CD4-positive, alpha-beta memory T cell (primary cell): ENCODE data around the gene CPVL. TPM values are rescaled to one million over a fixed set of nuclear protein-coding genes. Genes with fewer than 3 reads are reported as not detected.

Experiments
- CTCF ChIA-PET: fragments of 350-600 bp; sonication (Branson Sonifier 250); formaldehyde crosslinking; loops from one replicate; lab custom pipeline; 2021; ENCODE audit warnings: inconsistent platforms; ENCODE audit not compliant: partially characterized antibody; lab: Charles Lee
- POLR2A ChIA-PET: fragments of 350-600 bp; sonication (Branson Sonifier 250); formaldehyde crosslinking; loops from one replicate; lab custom pipeline; 2021; ENCODE audit not compliant: partially characterized antibody; lab: Charles Lee
- DNase-seq, 5 donors: peaks; one replicate each; pipeline versions ENCODE4 v3.0.0 to v3.0.0-alpha.2; 2020 to 2022; ENCODE audit warnings: mixed read lengths in 1 of 5
- H3K27ac ChIP-seq: one replicate; pipeline ENCODE4 v1.7.0; 2013; ENCODE audit warnings: low read depth, low read length
- H3K27me3 ChIP-seq: 2 replicates; pipeline ENCODE4 v1.7.0; 2013; ENCODE audit warnings: mild to moderate bottlenecking, low read length, moderate library complexity; ENCODE audit not compliant: insufficient read depth
- H3K36me3 ChIP-seq: 2 replicates; pipeline ENCODE4 v1.7.0; 2013; ENCODE audit warnings: mild to moderate bottlenecking, low read length, moderate library complexity; ENCODE audit not compliant: insufficient read depth
- H3K4me1 ChIP-seq: 2 replicates; pipeline ENCODE4 v1.7.0; 2013; ENCODE audit warnings: mild to moderate bottlenecking, low read length, moderate library complexity; ENCODE audit not compliant: insufficient read depth
- H3K4me3 ChIP-seq, 2 donors: one replicate each; pipeline ENCODE4 v1.7.0; 2013; ENCODE audit warnings: low read length in 2 of 2, mild to moderate bottlenecking in 1 of 2
- H3K9me3 ChIP-seq, 2 donors: one replicate each; pipeline ENCODE4 v1.7.0; 2013; ENCODE audit warnings: low read length in 2 of 2, control low read depth in 1 of 2; ENCODE audit not compliant: control insufficient read depth in 1 of 2
- H3K27ac Mint-ChIP-seq, 7 donors: one replicate each; pipeline ENCODE4 v1.8.0; 2020 to 2021; ENCODE audit warnings: mixed read lengths in 7 of 7, mild to moderate bottlenecking in 6 of 7, inconsistent platforms in 3 of 7, moderate library complexity in 3 of 7
- H3K27me3 Mint-ChIP-seq, 2 donors: one replicate each; pipeline ENCODE4 v1.8.0; 2020 to 2021; ENCODE audit warnings: mixed read lengths in 2 of 2
- H3K36me3 Mint-ChIP-seq, 2 donors: one replicate each; pipeline ENCODE4 v1.8.0; 2020 to 2021; ENCODE audit warnings: mixed read lengths in 2 of 2, inconsistent platforms in 1 of 2, mild to moderate bottlenecking in 1 of 2
- H3K4me1 Mint-ChIP-seq, 4 donors: one replicate each; pipeline ENCODE4 v1.8.0; 2020 to 2021; ENCODE audit warnings: mixed read lengths in 4 of 4, mild to moderate bottlenecking in 1 of 4
- H3K4me3 Mint-ChIP-seq, 8 donors: one replicate each; pipeline ENCODE4 v1.8.0; 2020 to 2021; ENCODE audit warnings: mixed read lengths in 8 of 8, mild to moderate bottlenecking in 7 of 8, moderate library complexity in 6 of 8, inconsistent platforms in 3 of 8
- H3K9me3 Mint-ChIP-seq, 8 donors: one replicate each; pipeline ENCODE4 v1.8.0; 2020 to 2021; ENCODE audit warnings: mixed read lengths in 8 of 8, mild to moderate bottlenecking in 5 of 8, inconsistent platforms in 3 of 8, moderate library complexity in 1 of 8
- intact Hi-C: fragments of 100-400 bp; cut with micrococcal nuclease; formaldehyde crosslinking; loops from one replicate; pipeline ENCODE4 v1.15.1; 2023
- polyA plus RNA-seq, 2 donors: library from polyadenylated mRNA; unstranded; fragments of 300-500 nt; fragmentation: Illumina TruSeq; gene quantifications; one replicate each; pipeline ENCODE4 v1.2.3, GENCODE V29; 2021
- total RNA-seq, 2 experiments: library from RNA; stranded (reverse); gene quantifications; one replicate each; pipeline ENCODE4 v1.2.3, GENCODE V29; 2021

CPVL gene
- total and polyA plus RNA-seq, 4 experiments from 2014 or later, result 0.61 to 1.6 (median 1.3) TPM; not detected in 1

DNA sequence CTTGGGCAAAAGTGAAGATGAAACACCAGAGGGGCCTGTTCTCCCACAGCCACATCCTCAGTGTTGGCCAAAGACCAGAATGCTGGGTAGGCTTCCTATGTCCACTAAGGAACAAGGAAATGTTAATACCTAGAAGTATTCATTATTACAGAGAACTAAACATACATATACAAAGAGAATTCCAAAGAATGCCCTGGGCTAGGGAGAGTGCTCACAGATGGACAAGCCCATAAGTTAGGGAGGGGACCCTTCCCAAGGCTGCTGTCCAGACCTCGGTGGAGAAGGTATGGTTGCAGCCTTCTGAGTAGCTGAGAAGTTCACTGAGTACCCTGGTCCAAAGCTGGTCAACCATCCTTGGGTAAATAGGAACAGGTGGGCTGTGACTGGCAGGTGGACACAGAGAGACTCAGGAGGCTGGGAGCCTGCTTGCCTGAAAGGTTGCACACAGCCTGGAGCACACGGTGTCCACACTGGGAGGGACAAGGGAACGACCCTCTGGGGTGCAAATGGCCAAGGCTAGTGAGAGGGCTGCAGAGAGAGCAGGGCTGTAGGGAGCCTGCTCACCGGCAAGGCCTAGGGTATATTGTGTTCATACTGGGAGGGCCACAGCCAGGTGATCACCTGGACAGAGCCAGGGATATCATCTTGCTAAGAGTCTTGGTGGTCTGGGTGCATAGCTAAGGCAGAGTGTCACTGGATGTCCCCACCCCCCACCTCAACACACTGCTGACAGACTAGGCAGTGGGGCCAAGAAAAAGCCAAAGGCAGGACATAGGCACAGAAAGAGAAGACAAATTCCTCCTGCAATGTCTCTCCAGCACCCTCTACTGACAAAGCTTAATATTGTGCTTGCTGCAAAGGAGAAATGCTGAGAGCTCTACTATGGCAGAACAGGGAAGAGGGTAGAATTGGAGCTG, 40.3 kb downstream of the CPVL start:
- POLR2A ChIA-PET, result no interaction called here
- CTCF ChIA-PET, result interaction anchor here (1.0 to 2.2 kb wide), 7 partner anchors 10 to 303 kb away, joined by 3 to 12 read pairs (median 5); no protein-coding TSS in a partner anchor
- H3K27ac ChIP-seq, result no peak overlapping the region
- no peaks in the 10 kb centered on the region for H3K27me3 ChIP-seq
- H3K9me3 ChIP-seq, result no peaks in the 10 kb centered on the region
- Mint-ChIP-seq H3K4me1 (peaks cover 0 to 3% (median 0%) of the 10 kb centered on the region in 4 donors), H3K4me3 (no peak overlapping the region), H3K27ac (peak overlapping the region in 1 of 7 donors; percentile 53), H3K36me3 (no peaks in the 10 kb centered on the region), H3K9me3 (peaks cover 0 to 2% (median 0%) of the 10 kb centered on the region in 8 donors), H3K27me3 (peaks cover 0 to 6% of the 10 kb centered on the region in 2 donors)
- DNase-seq, result peak in 1 of 5 donors; percentile 3
- H3K36me3 ChIP-seq, result no peaks in the 10 kb centered on the region
- no peak overlapping the region for H3K4me3 ChIP-seq
- intact Hi-C loops, result loop anchor here (1.0 to 2.0 kb wide), 3 partner anchors 179 to 303 kb away; no protein-coding TSS in a partner anchor
- H3K4me1 ChIP-seq, result no peaks in the 10 kb centered on the region

DNA sequence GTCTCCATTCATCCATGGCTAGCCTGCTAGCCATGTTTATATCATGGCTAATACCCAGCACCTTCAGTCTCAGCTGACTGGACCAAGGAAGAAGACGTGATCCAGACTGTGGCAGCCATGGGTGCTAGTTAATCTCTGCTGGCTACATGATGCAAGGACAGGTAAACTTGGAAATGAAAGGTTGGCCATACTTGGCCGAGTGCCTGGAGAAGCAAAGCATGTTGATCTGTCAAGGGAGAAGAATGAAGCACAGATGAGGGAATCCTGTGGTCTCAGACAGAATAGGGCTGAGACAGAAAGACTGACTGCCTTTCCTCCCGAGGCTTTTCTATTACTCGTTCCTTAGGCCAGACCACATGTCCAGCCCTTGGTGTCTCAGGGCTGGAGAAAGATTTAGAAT, 41.1 kb downstream of the CPVL start:
- Histone ChIP-seq H3K4me1 (no peaks in the 10 kb centered on the region), H3K36me3 (no peaks in the 10 kb centered on the region), H3K9me3 (no peaks in the 10 kb centered on the region), H3K27me3 (no peaks in the 10 kb centered on the region), H3K27ac (no peak overlapping the region), H3K4me3 (no peak overlapping the region)
- Mint-ChIP-seq H3K9me3 (no peaks in the 10 kb centered on the region), H3K27ac (no peak overlapping the region), H3K4me3 (no peak overlapping the region), H3K4me1 (peaks cover 0 to 3% (median 0%) of the 10 kb centered on the region in 4 donors), H3K36me3 (no peaks in the 10 kb centered on the region), H3K27me3 (peaks cover 0 to 6% of the 10 kb centered on the region in 2 donors)
- CTCF ChIA-PET, result no interaction called here
- intact Hi-C loops, result no loop called here
- no peak for DNase-seq
- POLR2A ChIA-PET, result no interaction called here

DNA sequence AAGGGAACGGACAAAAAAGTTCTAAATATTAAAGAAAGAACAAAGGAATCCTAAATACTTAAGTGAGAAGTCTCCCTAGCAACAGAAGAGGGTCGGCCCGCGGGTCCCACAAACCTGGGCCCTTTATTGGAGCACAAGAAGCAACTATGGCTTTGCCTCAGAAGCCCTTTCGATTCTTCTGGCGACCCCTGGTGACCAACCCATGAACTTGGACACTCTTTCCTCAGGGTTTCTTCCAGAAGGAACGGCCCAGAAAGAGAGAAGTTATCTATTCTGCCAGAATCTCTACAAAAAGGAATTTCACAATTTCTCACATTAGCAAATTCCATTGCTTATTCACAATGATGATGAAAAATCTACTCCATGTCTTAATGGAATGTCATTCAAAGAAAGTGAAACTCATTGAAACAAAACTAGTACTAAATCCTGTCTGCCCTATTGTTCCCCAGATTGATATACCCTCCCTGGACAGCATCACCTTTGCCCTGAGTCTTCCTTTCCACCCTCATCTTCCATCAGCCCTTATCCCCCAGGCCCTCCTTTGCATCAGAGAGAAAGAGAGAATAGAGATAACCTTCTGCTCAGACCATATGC, 43.7 kb downstream of the CPVL start:
- Mint-ChIP-seq H3K4me3 (peak overlapping the region in 1 of 8 donors; percentile 5), H3K27ac (no peak overlapping the region)
- intact Hi-C loops, result loop anchor here (1.0 kb wide), 2 partner anchors 175 to 180 kb away; no protein-coding TSS in a partner anchor

DNA sequence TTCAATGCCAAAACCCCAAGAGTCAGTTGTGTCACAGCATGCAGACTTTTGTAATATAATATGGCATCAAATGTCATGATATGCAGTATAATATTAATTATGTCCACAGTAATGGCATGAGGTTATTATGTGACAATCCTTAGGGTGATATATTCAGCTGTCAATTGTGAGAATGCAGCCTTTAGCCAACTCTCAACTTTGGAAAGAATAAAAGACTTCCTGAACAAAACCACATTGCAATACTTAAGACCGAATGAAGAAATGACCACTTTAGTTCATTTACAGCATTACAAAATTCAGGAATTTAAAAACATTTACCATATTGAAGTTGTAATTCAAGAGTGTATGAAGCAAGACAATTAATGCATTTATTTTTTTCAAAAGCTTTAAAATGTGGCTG, 45.4 kb downstream of the CPVL start:
- CTCF ChIA-PET, result interaction anchor here (1.3 to 1.6 kb wide), 2 partner anchors 177 to 179 kb away, joined by 4 to 5 read pairs; no protein-coding TSS in a partner anchor
- DNase-seq, result no peak

More for the DNA sequence above, 43.7 kb downstream of the CPVL start:
- Histone ChIP-seq H3K27ac (no peak overlapping the region), H3K36me3 (no peaks in the 10 kb centered on the region), H3K27me3 (no peaks in the 10 kb centered on the region), H3K9me3 (no peaks in the 10 kb centered on the region), H3K4me1 (no peaks in the 10 kb centered on the region), H3K4me3 (no peak overlapping the region)
- Mint-ChIP-seq H3K27me3 (peaks cover 0 to 1% of the 10 kb centered on the region in 2 donors), H3K36me3 (no peaks in the 10 kb centered on the region), H3K4me1 (peaks cover 0 to 3% (median 0%) of the 10 kb centered on the region in 4 donors), H3K9me3 (no peaks in the 10 kb centered on the region)
- ChIA-PET CTCF (interaction anchor here (0.7 to 1.8 kb wide), 3 partner anchors 55 to 181 kb away, joined by 3 to 12 read pairs (median 5); no protein-coding TSS in a partner anchor), POLR2A (no interaction called here)
- peak in 1 of 5 donors; percentile 48 for DNase-seq

DNA sequence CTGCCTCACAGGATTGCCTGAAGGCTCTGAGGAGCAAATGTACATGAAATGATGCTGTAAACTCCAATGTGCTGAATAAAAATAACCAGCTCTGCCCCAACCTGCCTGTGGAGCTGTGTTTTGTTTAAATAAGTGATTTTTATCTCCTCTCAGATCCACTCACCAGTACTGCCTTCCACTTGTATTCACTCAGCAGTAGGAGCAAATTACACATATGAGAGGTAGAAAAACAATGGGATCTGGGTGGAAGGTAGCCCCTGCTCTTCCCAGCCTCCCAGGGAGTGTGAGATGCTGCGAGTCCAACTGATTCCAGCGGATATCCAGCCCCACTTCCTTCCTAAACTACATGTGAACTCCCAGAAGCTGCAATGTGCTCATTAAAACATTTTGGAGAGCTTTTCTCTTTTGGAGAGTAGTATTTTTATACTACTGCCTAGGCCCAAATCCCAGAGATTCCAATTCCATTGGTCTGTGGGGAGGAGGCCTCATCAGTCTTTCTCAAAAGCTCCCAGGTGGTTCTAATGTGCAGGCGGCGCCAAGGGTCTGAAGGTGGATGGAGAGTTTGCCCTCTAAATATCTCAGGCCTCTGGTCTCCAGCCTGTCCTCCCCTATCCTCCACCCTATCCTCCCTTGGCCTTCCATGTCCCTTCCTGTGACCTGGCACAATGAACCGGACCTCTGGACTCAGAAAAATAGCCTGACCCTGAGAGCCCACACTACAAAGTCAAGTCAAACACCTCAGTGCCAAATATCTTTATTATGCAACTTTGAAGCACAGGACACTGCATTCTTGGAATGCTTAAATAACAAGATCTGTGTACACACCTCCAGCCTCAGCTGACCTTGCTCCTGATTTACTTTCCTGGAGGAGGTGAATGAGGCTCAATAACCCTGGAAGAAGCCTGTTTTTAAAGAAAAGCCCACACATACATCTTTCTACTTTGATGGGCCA, 46.2 kb downstream of the CPVL start:
- H3K9me3 Mint-ChIP-seq, result peaks cover 0 to 2% (median 0%) of the 10 kb centered on the region in 8 donors
- POLR2A ChIA-PET, result no interaction called here
- H3K9me3 ChIP-seq, result no peaks in the 10 kb centered on the region
- intact Hi-C loops, result no loop called here
- H3K27ac Mint-ChIP-seq, result peak overlapping the region in 1 of 7 donors; percentile 34
- no peaks in the 10 kb centered on the region for H3K27me3 ChIP-seq
- H3K4me1 ChIP-seq, result no peaks in the 10 kb centered on the region
- no peaks in the 10 kb centered on the region for H3K27me3 Mint-ChIP-seq
- no peak overlapping the region for H3K4me3 Mint-ChIP-seq
- no peak overlapping the region for H3K27ac ChIP-seq
- H3K4me1 Mint-ChIP-seq, result peaks cover 0 to 3% (median 0%) of the 10 kb centered on the region in 4 donors
- H3K36me3 Mint-ChIP-seq, result no peaks in the 10 kb centered on the region
- no peaks in the 10 kb centered on the region for H3K36me3 ChIP-seq
- DNase-seq, result no peak
- H3K4me3 ChIP-seq, result no peak overlapping the region
- CTCF ChIA-PET, result no interaction called here

More for the DNA sequence above, 45.4 kb downstream of the CPVL start:
- Histone ChIP-seq H3K9me3 (no peaks in the 10 kb centered on the region), H3K4me1 (no peaks in the 10 kb centered on the region), H3K4me3 (no peak overlapping the region), H3K36me3 (no peaks in the 10 kb centered on the region), H3K27me3 (no peaks in the 10 kb centered on the region), H3K27ac (no peak overlapping the region)
- intact Hi-C loops, result no loop called here
- Mint-ChIP-seq H3K36me3 (no peaks in the 10 kb centered on the region), H3K27ac (no peak overlapping the region), H3K9me3 (no peaks in the 10 kb centered on the region), H3K27me3 (no peaks in the 10 kb centered on the region), H3K4me1 (peaks cover 0 to 3% (median 0%) of the 10 kb centered on the region in 4 donors), H3K4me3 (no peak overlapping the region)
- POLR2A ChIA-PET, result no interaction called here

DNA sequence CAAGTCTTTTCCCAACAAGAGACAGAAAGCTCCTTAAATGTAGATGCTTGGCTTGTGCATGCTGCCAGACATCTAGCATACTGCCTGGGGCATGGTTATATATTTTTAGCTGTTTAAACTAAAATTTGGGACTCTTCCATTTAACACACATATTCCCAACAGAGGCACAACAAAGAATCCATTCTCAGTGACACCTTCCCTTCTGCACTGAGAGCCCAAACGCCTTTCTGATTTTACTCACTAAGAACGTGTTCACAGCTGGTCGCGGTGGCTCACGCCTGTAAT, 49.9 kb downstream of the CPVL start:
- DNase-seq, result no peak
- POLR2A ChIA-PET, result no interaction called here
- H3K4me1 ChIP-seq, result no peaks in the 10 kb centered on the region
- H3K4me3 ChIP-seq, result no peak overlapping the region
- H3K27ac ChIP-seq, result no peak overlapping the region
- H3K27me3 ChIP-seq, result no peaks in the 10 kb centered on the region
- no peak overlapping the region for H3K4me3 Mint-ChIP-seq
- intact Hi-C loops, result no loop called here
- H3K36me3 Mint-ChIP-seq, result no peaks in the 10 kb centered on the region
- peaks cover 0 to 4% (median 0%) of the 10 kb centered on the region in 8 donors for H3K9me3 Mint-ChIP-seq
- peaks cover 1 to 3% (median 2%) of the 10 kb centered on the region in 4 donors for H3K4me1 Mint-ChIP-seq
- no peak overlapping the region for H3K27ac Mint-ChIP-seq
- no peaks in the 10 kb centered on the region for H3K9me3 ChIP-seq
- H3K27me3 Mint-ChIP-seq, result peaks cover 0 to 2% of the 10 kb centered on the region in 2 donors
- H3K36me3 ChIP-seq, result no peaks in the 10 kb centered on the region
- CTCF ChIA-PET, result interaction anchor here (1.9 kb wide), 1 partner anchor 10 kb away, joined by 8 read pairs; no protein-coding TSS in a partner anchor
